Vagina (tissue), 2 donors: ENCODE measurements around the gene SENP6.

Source experiments
- CTCF ChIP-seq, 3 experiments: fragments of 450-650 bp in 2 of 3; fragments of 200-600 bp in 1 of 3; sonication (generic) in 1 of 3; IDR thresholded peaks; one replicate each; pipeline ENCODE4 v1.5.1; 2017 to 2019; ENCODE audit warnings: antibody characterized with exemption in 3 of 3, mild to moderate bottlenecking in 2 of 3, moderate library complexity in 2 of 3
- POLR2A ChIP-seq, 2 donors: fragments of 450-650 bp; IDR thresholded peaks; one replicate each; pipeline ENCODE4 v1.6.1; 2017; ENCODE audit warnings: antibody characterized with exemption in 2 of 2, mild to moderate bottlenecking in 2 of 2, moderate library complexity in 2 of 2
- POLR2AphosphoS5 ChIP-seq, 2 donors: sonication (generic); formaldehyde crosslinking; IDR thresholded peaks; one replicate each; pipeline ENCODE4 v1.9.0; 2017; ENCODE audit warnings: antibody characterized with exemption in 2 of 2, mild to moderate bottlenecking in 2 of 2, low read depth in 1 of 2; ENCODE audit not compliant: insufficient read depth in 1 of 2

- TF ChIP-seq POLR2A (IDR thresholded peaks at IDR 0.05) (no peak), CTCF (IDR thresholded peaks at IDR 0.05) (no peak), POLR2AphosphoS5 (IDR thresholded peaks at IDR 0.05; ENCODE audit: insufficient read depth in 1 of 2, low read depth in 1 of 2) (no peak)
Measured at GRCh38 chr6:75566137-75566767, 35.4 kb upstream of the SENP6 start.
